Prostate gland (tissue), 2 donors: Measurements from ENCODE around the gene NCOR1. TPM values are rescaled to one million over a fixed set of nuclear protein-coding genes. Genes with fewer than 3 reads are reported as not detected.
A peak's percentile ranks its signal among the peaks of the same experiment; 100 is the strongest.

Experiments used
- DNase-seq: peaks from one replicate; pipeline ENCODE4 v3.0.0-alpha.2; 2019; ENCODE audit warnings: low spot score
- H3K27ac ChIP-seq, 2 donors: fragments of 200-600 bp; sonication (generic); 2 replicates each; pipeline ENCODE4 v1.5.1; 2017 to 2019
- H3K27me3 ChIP-seq: fragments of 200-600 bp; sonication (generic); replicated peaks from 2 replicates; pipeline ENCODE4 v1.5.1; 2019; ENCODE audit not compliant: insufficient read depth
- H3K36me3 ChIP-seq, 2 donors: fragments of 200-600 bp; sonication (generic); 1 replicate in 1 of 2; 2 replicates in 1 of 2; pipeline versions ENCODE4 v1.5.1 to v1.8.1; 2017 to 2019
- H3K4me1 ChIP-seq: fragments of 200-600 bp; sonication (generic); replicated peaks from 2 replicates; pipeline ENCODE4 v1.5.1; 2019
- H3K4me3 ChIP-seq, 2 donors: fragments of 200-600 bp; sonication (generic); 2 replicates each; pipeline ENCODE4 v1.5.1; 2017 to 2019
- H3K9me3 ChIP-seq: fragments of 200-600 bp; sonication (generic); 2 replicates; pipeline ENCODE4 v1.5.1; 2017
- CTCF ChIP-seq, 4 experiments: fragments of 200-600 bp in 2 of 4; fragments of 450-650 bp in 2 of 4; sonication (generic) in 2 of 4; IDR thresholded peaks; 1 replicate in 3 of 4; 2 replicates in 1 of 4; pipeline ENCODE4 v1.5.1; 2016 to 2019; ENCODE audit warnings: antibody characterized with exemption in 4 of 4, mild to moderate bottlenecking in 2 of 4, moderate library complexity in 2 of 4
- POLR2A ChIP-seq: fragments of 450-650 bp; IDR thresholded peaks from one replicate; pipeline ENCODE4 v1.6.1; 2016; ENCODE audit warnings: antibody characterized with exemption, mild to moderate bottlenecking
- POLR2AphosphoS5 ChIP-seq: sonication (generic); formaldehyde crosslinking; IDR thresholded peaks from one replicate; pipeline ENCODE4 v1.6.1; 2017; ENCODE audit warnings: antibody characterized with exemption
- WGBS: methylation state at CpG from one replicate; pipeline ENCODE4 v1.1.5; 2018; 5-methylcytosine and 5-hydroxymethylcytosine counted together
- intact Hi-C: fragments of 100-400 bp; cut with DNase I; formaldehyde crosslinking; loops from one replicate; pipeline ENCODE4 v1.14.2; 2022
- total RNA-seq, 2 donors: library from RNA; depleted of rRNA; stranded (reverse); fragments of >200 nt; gene quantifications; one replicate each; pipeline ENCODE4 v1.1.0, GENCODE V29; 2016

The NCOR1 gene
- 100 to 1,000 TPM; 123 to 209 TPM for total RNA-seq

- H3K4me3 ChIP-seq, result peak within 1 kb of the TSS; percentile 91 to 94
Measured at GRCh38 chr17:16215273-16215964, at the start of gene NCOR1. TSS of gene NCOR1 (minus strand) at chr17:16215534. CDS start at chr17:16194569, 20,965 bp downstream.

GRCh38 chr17:16262201-16262600 lies 46.9 kb upstream of the NCOR1 start:
- no peak overlapping the region for H3K27ac ChIP-seq
- H3K4me3 ChIP-seq, result no peak overlapping the region
- TF ChIP-seq POLR2AphosphoS5, result no peak
- no peak for TF ChIP-seq POLR2A
- TF ChIP-seq CTCF (IDR thresholded peaks at IDR 0.05), result no peak
- no peaks in the 10 kb centered on the region for H3K4me1 ChIP-seq
- no peak for DNase-seq
- no peaks in the 10 kb centered on the region for H3K9me3 ChIP-seq
- intact Hi-C loops, result no loop called here
- WGBS, result 92% methylated on average over 4 of the region's 4 CpGs
- no peaks in the 10 kb centered on the region for H3K36me3 ChIP-seq
- no peaks in the 10 kb centered on the region for H3K27me3 ChIP-seq

More at GRCh38 chr17:16215273-16215964, at the start of gene NCOR1:
- Histone ChIP-seq H3K4me1 (peaks cover 6% of the 10 kb centered on the region), H3K36me3 (no peaks in the 10 kb centered on the region), H3K9me3 (no peaks in the 10 kb centered on the region), H3K27ac (peak within 1 kb of the TSS; percentile 92 to 94), H3K27me3 (no peaks in the 10 kb centered on the region)
- TF ChIP-seq POLR2AphosphoS5, result peak; percentile 74
- TF ChIP-seq POLR2A, result peak; percentile 85
- TF ChIP-seq CTCF (IDR thresholded peaks at IDR 0.05), result peak; percentile 20 to 44 (median 40)
- peak; percentile 89 for DNase-seq
- under 1% methylated on average over 79 of the region's 82 CpGs for WGBS
- intact Hi-C loops, result loop anchor here (5.0 kb wide), 2 partner anchors 72 to 213 kb away; no protein-coding TSS in a partner anchor

GRCh38 chr17:16261049-16261448 lies 45.7 kb upstream of the NCOR1 start:
- Histone ChIP-seq H3K27me3 (no peaks in the 10 kb centered on the region), H3K27ac (no peak overlapping the region), H3K36me3 (no peaks in the 10 kb centered on the region), H3K4me3 (no peak overlapping the region), H3K9me3 (no peaks in the 10 kb centered on the region), H3K4me1 (peaks cover 1% of the 10 kb centered on the region)
- 97% methylated on average over 3 of the region's 3 CpGs for WGBS
- TF ChIP-seq CTCF (IDR thresholded peaks at IDR 0.05) (no peak), POLR2AphosphoS5 (no peak), POLR2A (no peak)
- no peak for DNase-seq
- intact Hi-C loops, result no loop called here

GRCh38 chr17:16259926-16260325 lies 44.6 kb upstream of the NCOR1 start:
- no peaks in the 10 kb centered on the region for H3K36me3 ChIP-seq
- H3K9me3 ChIP-seq, result no peaks in the 10 kb centered on the region
- WGBS, result 97% methylated on average over 6 of the region's 6 CpGs
- H3K27me3 ChIP-seq, result no peaks in the 10 kb centered on the region
- no peak for DNase-seq
- TF ChIP-seq CTCF (IDR thresholded peaks at IDR 0.05), result no peak
- TF ChIP-seq POLR2AphosphoS5, result no peak
- no peak for TF ChIP-seq POLR2A
- intact Hi-C loops, result no loop called here
- H3K27ac ChIP-seq, result no peak overlapping the region
- no peak overlapping the region for H3K4me3 ChIP-seq
- peaks cover 4% of the 10 kb centered on the region for H3K4me1 ChIP-seq

GRCh38 chr17:16258901-16259300 lies 43.6 kb upstream of the NCOR1 start:
- intact Hi-C loops, result no loop called here
- no peak overlapping the region for H3K27ac ChIP-seq
- DNase-seq, result no peak
- no peak for TF ChIP-seq CTCF (IDR thresholded peaks at IDR 0.05)
- TF ChIP-seq POLR2AphosphoS5, result no peak
- no peak for TF ChIP-seq POLR2A
- H3K9me3 ChIP-seq, result no peaks in the 10 kb centered on the region
- H3K4me3 ChIP-seq, result no peak overlapping the region
- no peaks in the 10 kb centered on the region for H3K27me3 ChIP-seq
- peaks cover 4% of the 10 kb centered on the region for H3K4me1 ChIP-seq
- no peaks in the 10 kb centered on the region for H3K36me3 ChIP-seq
- 88% methylated on average over 1 of the region's 1 CpG for WGBS
